GM12801 (cell line): ENCODE results near the gene OR8B2.

Experiments
- CTCF ChIP-seq: IDR thresholded peaks from one replicate; pipeline ENCODE4 v1.5.1; 2011; ENCODE audit warnings: control low read depth; ENCODE audit not compliant: insufficient read length; ENCODE audit errors: extremely low read depth

The OR8B2 gene, protein sequence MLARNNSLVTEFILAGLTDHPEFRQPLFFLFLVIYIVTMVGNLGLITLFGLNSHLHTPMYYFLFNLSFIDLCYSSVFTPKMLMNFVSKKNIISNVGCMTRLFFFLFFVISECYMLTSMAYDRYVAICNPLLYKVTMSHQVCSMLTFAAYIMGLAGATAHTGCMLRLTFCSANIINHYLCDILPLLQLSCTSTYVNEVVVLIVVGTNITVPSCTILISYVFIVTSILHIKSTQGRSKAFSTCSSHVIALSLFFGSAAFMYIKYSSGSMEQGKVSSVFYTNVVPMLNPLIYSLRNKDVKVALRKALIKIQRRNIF

GRCh38 chr11:124384399-124384798 lies at the start of gene OR8B2:
TSS of gene OR8B2 (minus strand) at chr11:124384499. CDS start at chr11:124383343, 1,156 bp downstream.
- no peak for TF ChIP-seq CTCF

GRCh38 chr11:124429599-124429998 lies 45.3 kb upstream of the OR8B2 start:
- no peak for TF ChIP-seq CTCF

- TF ChIP-seq CTCF, result no peak
Observed at GRCh38 chr11:124424384-124424921, 40.2 kb upstream of the OR8B2 start, which contains the start of gene OR8B4. TSS of gene OR8B4 (minus strand) at chr11:124424871. CDS start at chr11:124424871, 0 bp downstream.

DNA sequence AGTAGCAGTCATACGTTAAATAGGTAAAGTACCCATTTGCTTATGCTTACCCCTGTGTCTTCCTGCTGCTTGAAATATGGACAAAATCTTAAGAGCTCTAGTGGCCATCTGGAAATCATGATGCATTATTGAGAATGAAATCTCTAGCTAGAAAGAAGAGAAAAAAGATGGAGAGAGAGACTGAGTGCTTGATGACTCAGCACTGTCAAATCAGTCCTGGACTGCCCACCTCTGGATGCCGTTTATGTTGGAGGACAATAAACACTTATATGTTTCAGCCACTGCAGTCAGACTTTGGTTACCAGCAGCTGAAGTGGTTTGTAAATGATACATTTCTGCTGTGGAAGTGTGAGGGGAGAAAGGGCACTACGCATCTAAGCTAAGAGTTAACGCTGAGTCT lies 36.7 kb upstream of the OR8B2 start:
- no peak for TF ChIP-seq CTCF

DNA sequence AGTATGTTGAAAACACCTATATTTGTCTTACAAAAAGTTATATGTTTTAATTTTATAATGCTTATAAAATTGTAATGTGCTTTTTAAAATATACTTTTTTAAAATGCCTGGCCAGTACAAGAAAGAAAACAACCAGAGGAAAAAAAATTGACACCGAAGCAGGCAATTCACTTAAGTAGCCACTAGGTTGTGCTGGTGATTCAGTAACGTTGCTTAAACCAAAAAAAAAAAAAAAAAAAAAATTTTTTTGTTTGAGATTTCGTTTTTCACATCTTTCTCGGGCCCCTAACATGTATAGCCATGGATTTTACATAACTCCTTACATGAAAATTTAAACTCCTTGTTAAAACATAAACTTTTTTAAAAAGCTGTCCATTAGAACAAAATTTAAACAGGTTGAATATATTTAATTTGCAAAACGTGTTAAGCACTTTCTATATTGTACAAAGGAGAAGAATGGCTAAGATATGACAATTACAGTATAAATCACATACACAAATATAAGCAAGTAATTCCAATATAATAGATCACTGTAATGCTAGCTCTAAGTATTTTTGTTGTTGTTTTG lies 31.1 kb upstream of the OR8B2 start:
- TF ChIP-seq CTCF, result no peak

DNA sequence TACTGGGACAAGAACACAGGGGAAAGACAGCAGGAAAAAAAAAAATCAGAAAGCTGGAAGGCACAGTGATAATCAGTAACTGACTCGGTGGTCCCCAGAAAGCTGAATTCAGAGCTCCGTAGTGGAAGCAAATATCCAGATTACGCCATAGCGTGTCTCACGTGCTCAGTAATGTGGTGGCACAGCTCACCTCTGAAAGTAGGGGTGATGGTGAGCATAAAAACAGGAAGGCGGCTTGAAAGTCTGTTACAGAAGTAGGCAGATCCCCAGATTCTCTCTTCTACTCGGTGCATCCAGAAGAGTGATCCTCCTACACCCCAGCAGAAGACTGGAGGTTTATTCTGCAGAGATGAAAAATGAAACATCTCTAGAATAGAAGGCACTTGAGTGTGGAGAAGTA lies 25.6 kb upstream of the OR8B2 start:
- TF ChIP-seq CTCF, result no peak

GRCh38 chr11:124405581-124405980 lies 21.3 kb upstream of the OR8B2 start:
- no peak for TF ChIP-seq CTCF
